ENCODE measurements around the gene NPAS1. TPM values are rescaled to one million over a fixed set of nuclear protein-coding genes. Genes with fewer than 3 reads are reported as not detected.
"Not testable (repeated sequence)": the region's sequence is repeated elsewhere in the genome, so short reads cannot be mapped to it uniquely, and the experiment has no call there.

NPAS1 gene
- total RNA-seq, 2 donors from 2014 or later = 0.39 TPM; not detected in 1

GRCh38 chr19:47006496-47006895, 13.1 kb upstream of the NPAS1 start:
- no peaks in the 10 kb centered on the region for H3K36me3 ChIP-seq
- H3K27me3 ChIP-seq = no peaks in the 10 kb centered on the region
- TF ChIP-seq CTCF (IDR thresholded peaks at IDR 0.05) = no peak
- peaks cover 0 to 17% of the 10 kb centered on the region in 2 donors for H3K4me1 ChIP-seq
- H3K4me3 ChIP-seq = no peak overlapping the region
- no peak overlapping the region for H3K27ac ChIP-seq
- DNase-seq (ENCODE audit: low spot score) = no peak
- no peaks in the 10 kb centered on the region for H3K9me3 ChIP-seq

- not testable (repeated sequence) for H3K4me1 ChIP-seq; H3K36me3 ChIP-seq; H3K27me3 ChIP-seq; H3K27ac ChIP-seq; H3K9me3 ChIP-seq; H3K4me3 ChIP-seq; DNase-seq (ENCODE audit: low spot score)
Observed at GRCh38 chr19:47010549-47010948, 9.1 kb upstream of the NPAS1 start.

- Histone ChIP-seq H3K4me1 (peaks cover 0 to 5% of the 10 kb centered on the region in 2 donors), H3K36me3 (no peaks in the 10 kb centered on the region), H3K9me3 (no peaks in the 10 kb centered on the region), H3K27me3 (no peaks in the 10 kb centered on the region), H3K27ac (no peak overlapping the region), H3K4me3 (no peak overlapping the region)
- no peak for DNase-seq (ENCODE audit: low spot score)
- no peak for TF ChIP-seq CTCF (IDR thresholded peaks at IDR 0.05)
Observed at GRCh38 chr19:47012617-47013016, 7.0 kb upstream of the NPAS1 start.

- Histone ChIP-seq H3K27ac (no peak overlapping the region), H3K4me3 (no peak overlapping the region), H3K27me3 (no peaks in the 10 kb centered on the region), H3K36me3 (no peaks in the 10 kb centered on the region), H3K9me3 (no peaks in the 10 kb centered on the region), H3K4me1 (peaks cover 0 to 5% of the 10 kb centered on the region in 2 donors)
- peak; percentile 99 to 100 for TF ChIP-seq CTCF (IDR thresholded peaks at IDR 0.05)
- peak; percentile 77 for DNase-seq (ENCODE audit: low spot score)
Observed at GRCh38 chr19:47013041-47013517, 6.6 kb upstream of the NPAS1 start.

GRCh38 chr19:47018923-47019322, 714 bp upstream of the NPAS1 start:
- no peak for TF ChIP-seq CTCF (IDR thresholded peaks at IDR 0.05)
- no peaks in the 10 kb centered on the region for H3K9me3 ChIP-seq
- no peak overlapping the region for H3K4me3 ChIP-seq
- H3K27ac ChIP-seq = no peak overlapping the region
- peaks cover 0 to 33% of the 10 kb centered on the region in 2 donors for H3K4me1 ChIP-seq
- peaks cover 25 to 31% of the 10 kb centered on the region in 2 donors for H3K27me3 ChIP-seq
- no peak for DNase-seq (ENCODE audit: low spot score)
- no peaks in the 10 kb centered on the region for H3K36me3 ChIP-seq

GRCh38 chr19:47020132-47020805, 632 bp downstream of the NPAS1 start:
- Histone ChIP-seq H3K9me3 (no peaks in the 10 kb centered on the region), H3K4me3 (peak overlapping the region in 1 of 2 donors; percentile 38), H3K4me1 (peaks cover 0 to 33% of the 10 kb centered on the region in 2 donors), H3K36me3 (no peaks in the 10 kb centered on the region), H3K27me3 (peaks cover 27 to 34% of the 10 kb centered on the region in 2 donors), H3K27ac (no peak overlapping the region)
- no peak for DNase-seq (ENCODE audit: low spot score)
- TF ChIP-seq CTCF (IDR thresholded peaks at IDR 0.05) = no peak
